ENCODE measurements around the gene MZT2A. TPM values are rescaled to one million over a fixed set of nuclear protein-coding genes. Genes with fewer than 3 reads are reported as not detected.
"Not testable (repeated sequence)": the region's sequence is repeated elsewhere in the genome, so short reads cannot be mapped to it uniquely, and the experiment has no call there.

Gene MZT2A
- total RNA-seq, 1 experiment from 2014 or later, result 143 TPM

DNA sequence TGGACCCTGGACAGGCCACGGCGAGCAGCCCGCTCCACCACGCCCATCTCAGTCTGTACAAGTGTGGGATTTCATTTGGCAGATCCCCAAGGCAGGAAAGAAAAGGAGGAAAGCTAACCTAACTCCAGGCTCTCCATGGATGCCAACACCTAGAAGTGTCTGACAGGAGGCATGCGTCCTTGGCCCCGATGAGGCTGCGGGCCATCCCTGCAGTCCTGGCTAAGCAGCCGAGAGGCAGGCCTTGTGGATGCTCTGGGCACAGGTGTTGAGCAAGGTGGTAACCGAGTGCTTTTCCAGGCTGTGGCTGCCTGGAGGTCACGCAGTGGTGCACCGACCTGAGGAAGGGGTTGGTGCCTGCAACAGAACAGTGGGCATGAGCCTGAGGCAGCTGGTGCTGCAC is 42.8 kb upstream of the MZT2A start:
- H3K4me1 ChIP-seq (ENCODE audit: control insufficient read depth, insufficient read depth, low read length); H3K27ac ChIP-seq (ENCODE audit: low read length); H3K27me3 ChIP-seq (ENCODE audit: control insufficient read depth, insufficient read depth, low read length); H3K9me3 ChIP-seq (ENCODE audit: control insufficient read depth, insufficient read depth, low read depth, low read length); ATAC-seq; BruUV-seq (replicated peaks); H3K4me3 ChIP-seq (ENCODE audit: low read depth in 2 of 2, low read length in 2 of 2); POLR2A ChIA-PET; CTCF ChIA-PET; intact Hi-C loops (cut with micrococcal nuclease; ENCODE audit: unreplicated experiment); in situ Hi-C loops (cut with HindIII; ENCODE audit: low pct_unique_long_range_greater_than_20kb, low sequenced_read_pairs); DNase-seq (ENCODE audit: low read depth, low spot score); H3K36me3 ChIP-seq (ENCODE audit: control insufficient read depth, insufficient read depth, low read length): not testable (repeated sequence)

DNA sequence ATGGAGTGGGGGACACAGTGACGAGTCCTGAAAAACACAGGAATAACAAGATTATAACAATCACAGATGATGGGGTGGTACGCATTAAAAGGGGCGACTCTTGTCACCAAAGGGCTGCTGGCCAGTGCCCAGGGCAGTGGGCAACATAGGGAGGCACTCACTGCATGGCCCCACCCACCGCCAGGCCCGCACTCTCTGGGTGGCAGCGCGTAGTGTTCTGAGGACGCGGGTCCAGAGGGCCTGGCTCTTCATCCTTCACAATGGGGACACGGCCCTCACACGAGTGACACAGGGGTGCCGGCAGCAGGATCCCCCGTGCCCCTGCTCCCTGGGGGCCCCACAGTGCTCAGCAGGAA is 42.1 kb upstream of the MZT2A start:
- in situ Hi-C loops (cut with HindIII; ENCODE audit: low pct_unique_long_range_greater_than_20kb, low sequenced_read_pairs); H3K27me3 ChIP-seq (ENCODE audit: control insufficient read depth, insufficient read depth, low read length); H3K27ac ChIP-seq (ENCODE audit: low read length); BruUV-seq (replicated peaks); intact Hi-C loops (cut with micrococcal nuclease; ENCODE audit: unreplicated experiment); H3K4me1 ChIP-seq (ENCODE audit: control insufficient read depth, insufficient read depth, low read length); H3K4me3 ChIP-seq (ENCODE audit: low read depth in 2 of 2, low read length in 2 of 2); POLR2A ChIA-PET; DNase-seq (ENCODE audit: low read depth, low spot score); H3K36me3 ChIP-seq (ENCODE audit: control insufficient read depth, insufficient read depth, low read length); CTCF ChIA-PET; H3K9me3 ChIP-seq (ENCODE audit: control insufficient read depth, insufficient read depth, low read depth, low read length); ATAC-seq: not testable (repeated sequence)

DNA sequence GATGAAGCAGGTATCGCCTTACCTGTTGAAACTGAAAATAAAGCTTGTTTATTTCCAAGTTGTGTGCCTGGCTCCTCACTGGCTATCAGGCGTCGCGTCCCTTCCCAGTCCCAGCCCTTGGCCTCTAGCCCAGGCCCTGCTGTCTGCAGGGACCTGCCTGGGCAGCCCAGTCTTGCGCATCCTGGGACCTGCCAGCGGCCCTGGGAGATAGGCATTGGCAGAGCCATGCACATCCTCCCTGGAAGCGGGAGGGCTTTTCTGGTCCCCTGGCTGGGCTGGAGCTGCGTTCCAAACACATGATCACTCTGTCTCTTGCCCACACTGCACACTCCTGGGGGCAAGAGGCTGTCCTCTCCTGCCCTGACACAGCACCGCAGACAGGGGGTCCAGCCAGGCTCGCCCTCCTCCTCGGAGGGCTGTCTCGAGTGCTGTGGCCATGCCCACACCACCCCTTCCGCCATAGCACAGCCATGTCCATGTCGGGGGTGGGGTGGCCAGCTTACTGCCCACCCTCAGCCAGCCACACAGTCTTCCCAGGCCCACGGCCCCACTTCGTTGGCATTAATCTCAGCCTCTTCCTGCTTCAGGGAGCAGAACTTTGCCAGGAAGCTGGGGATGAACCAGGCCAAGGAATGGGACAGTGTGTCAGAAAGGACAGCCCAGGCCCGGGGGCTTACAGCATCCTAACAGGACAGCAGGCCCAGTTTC is 41.6 kb upstream of the MZT2A start:
- ATAC-seq, POLR2A ChIA-PET, CTCF ChIA-PET: not testable (repeated sequence)

DNA sequence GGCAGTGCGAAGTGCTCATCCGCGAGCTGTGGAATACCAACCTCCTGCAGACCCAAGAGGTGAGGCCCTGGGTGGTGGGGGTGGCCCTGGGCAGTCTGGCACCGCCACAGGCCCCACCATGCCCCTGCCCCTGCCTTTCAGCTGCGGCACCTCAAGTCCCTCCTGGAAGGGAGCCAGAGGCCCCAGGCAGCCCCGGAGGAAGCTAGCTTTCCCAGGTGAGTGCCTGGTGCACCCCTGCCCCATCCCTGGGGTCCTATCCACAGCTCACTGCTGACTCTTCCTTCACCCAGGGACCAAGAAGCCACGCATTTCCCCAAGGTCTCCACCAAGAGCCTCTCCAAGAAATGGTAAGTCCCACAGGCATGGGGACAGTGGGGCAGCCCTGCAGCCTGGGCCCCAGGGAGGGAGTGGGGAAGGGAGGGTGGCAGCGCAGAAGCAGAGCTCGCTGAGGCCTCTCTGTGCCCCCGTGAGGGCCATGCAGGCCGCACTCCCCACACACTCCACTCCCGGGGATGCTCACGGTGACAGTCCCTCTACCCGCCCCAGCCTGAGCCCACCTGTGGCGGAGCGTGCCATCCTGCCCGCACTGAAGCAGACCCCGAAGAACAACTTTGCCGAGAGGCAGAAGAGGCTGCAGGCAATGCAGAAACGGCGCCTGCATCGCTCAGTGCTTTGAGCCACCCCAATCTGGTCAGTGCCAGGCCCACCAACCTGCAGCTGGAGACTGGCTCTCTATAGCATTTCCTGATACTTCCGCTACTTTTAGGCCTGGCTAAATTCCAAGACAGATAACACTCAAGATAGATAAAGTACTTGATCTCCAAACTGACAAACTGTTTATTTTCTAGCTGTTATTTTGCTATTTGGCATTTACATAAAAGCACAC is 40.8 kb upstream of the MZT2A start:
- CTCF ChIA-PET; BruUV-seq (replicated peaks); H3K4me1 ChIP-seq (ENCODE audit: control insufficient read depth, insufficient read depth, low read length); H3K9me3 ChIP-seq (ENCODE audit: control insufficient read depth, insufficient read depth, low read depth, low read length); ATAC-seq; H3K4me3 ChIP-seq (ENCODE audit: low read depth in 2 of 2, low read length in 2 of 2); DNase-seq (ENCODE audit: low read depth, low spot score); H3K27ac ChIP-seq (ENCODE audit: low read length); H3K27me3 ChIP-seq (ENCODE audit: control insufficient read depth, insufficient read depth, low read length); in situ Hi-C loops (cut with HindIII; ENCODE audit: low pct_unique_long_range_greater_than_20kb, low sequenced_read_pairs); POLR2A ChIA-PET; intact Hi-C loops (cut with micrococcal nuclease; ENCODE audit: unreplicated experiment); H3K36me3 ChIP-seq (ENCODE audit: control insufficient read depth, insufficient read depth, low read length): not testable (repeated sequence)

More for the DNA sequence above, 41.6 kb upstream of the MZT2A start:
- in situ Hi-C loops (cut with HindIII; ENCODE audit: low pct_unique_long_range_greater_than_20kb, low sequenced_read_pairs); intact Hi-C loops (cut with micrococcal nuclease; ENCODE audit: unreplicated experiment); H3K27me3 ChIP-seq (ENCODE audit: control insufficient read depth, insufficient read depth, low read length); H3K4me1 ChIP-seq (ENCODE audit: control insufficient read depth, insufficient read depth, low read length); H3K27ac ChIP-seq (ENCODE audit: low read length); H3K9me3 ChIP-seq (ENCODE audit: control insufficient read depth, insufficient read depth, low read depth, low read length); H3K36me3 ChIP-seq (ENCODE audit: control insufficient read depth, insufficient read depth, low read length); H3K4me3 ChIP-seq (ENCODE audit: low read depth in 2 of 2, low read length in 2 of 2); BruUV-seq (replicated peaks); DNase-seq (ENCODE audit: low read depth, low spot score): not testable (repeated sequence)

DNA sequence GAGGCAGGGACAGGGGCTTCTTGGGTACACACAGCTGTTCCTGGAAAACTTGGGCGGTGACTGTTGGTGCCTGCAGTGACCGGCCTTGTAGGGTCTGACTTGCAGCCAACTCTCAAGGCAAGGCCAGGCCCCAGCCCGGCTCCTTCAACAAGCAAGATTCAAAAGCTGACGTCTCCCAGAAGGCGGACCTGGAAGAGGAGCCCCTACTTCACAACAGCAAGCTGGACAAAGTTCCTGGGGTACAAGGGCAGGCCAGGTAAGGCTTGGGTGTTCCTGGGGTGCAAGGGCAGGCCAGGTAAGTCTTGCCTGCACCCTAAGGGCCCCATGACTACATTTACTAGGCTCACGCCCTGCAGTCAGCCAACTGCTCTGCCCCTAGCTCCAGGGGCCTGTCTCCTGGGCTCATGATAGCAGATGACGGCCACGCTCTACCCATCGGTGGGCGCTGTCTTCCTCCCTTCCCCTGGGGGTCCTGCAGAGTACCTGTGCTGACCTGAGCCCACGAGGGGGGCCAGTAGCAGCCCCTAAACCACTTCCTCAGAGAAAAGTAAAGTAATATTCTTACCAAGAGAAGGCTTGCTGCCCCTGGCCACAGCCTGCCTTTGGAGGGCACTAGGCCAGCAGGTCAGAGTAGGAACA is 39.5 kb upstream of the MZT2A start:
- DNase-seq (ENCODE audit: low read depth, low spot score); intact Hi-C loops (cut with micrococcal nuclease; ENCODE audit: unreplicated experiment); H3K27ac ChIP-seq (ENCODE audit: low read length); POLR2A ChIA-PET; H3K4me3 ChIP-seq (ENCODE audit: low read depth in 2 of 2, low read length in 2 of 2); in situ Hi-C loops (cut with HindIII; ENCODE audit: low pct_unique_long_range_greater_than_20kb, low sequenced_read_pairs); H3K36me3 ChIP-seq (ENCODE audit: control insufficient read depth, insufficient read depth, low read length); BruUV-seq (replicated peaks); H3K9me3 ChIP-seq (ENCODE audit: control insufficient read depth, insufficient read depth, low read depth, low read length); ATAC-seq; CTCF ChIA-PET; H3K27me3 ChIP-seq (ENCODE audit: control insufficient read depth, insufficient read depth, low read length); H3K4me1 ChIP-seq (ENCODE audit: control insufficient read depth, insufficient read depth, low read length): not testable (repeated sequence)

Measured in Panc1 (cell line).